SK-N-SH (cell line): ENCODE measurements around the gene EXOC3L1.

Experiments used
- CTCF ChIP-seq: fragments of 200-600 bp; sonication (generic); IDR thresholded peaks from 2 replicates; pipeline ENCODE4 v1.6.1; 2017; ENCODE audit warnings: antibody characterized with exemption, mild to moderate bottlenecking, moderate library complexity
- EP300 ChIP-seq, 2 experiments: IDR thresholded peaks; 2 replicates each; pipeline versions ENCODE4 v1.4.0 to v1.6.1; 2012; ENCODE audit warnings: borderline replicate concordance in 1 of 2, low read depth in 1 of 2, low read length in 1 of 2
- EZH2phosphoT487 ChIP-seq: fragments of 200-600 bp; sonication (generic); IDR thresholded peaks from 2 replicates; pipeline ENCODE4 v1.6.1; 2017; ENCODE audit warnings: low read depth, mixed run types, mild to moderate bottlenecking, antibody characterized with exemption, moderate library complexity, borderline replicate concordance
- FOSL2 ChIP-seq: IDR thresholded peaks from 2 replicates; pipeline ENCODE4 v1.4.0; 2012; ENCODE audit warnings: low read depth, mild to moderate bottlenecking, moderate library complexity, borderline replicate concordance
- FOXM1 ChIP-seq: IDR thresholded peaks from 2 replicates; pipeline ENCODE4 v1.4.0; 2012; ENCODE audit warnings: low read depth, mild to moderate bottlenecking
- GABPA ChIP-seq: IDR thresholded peaks from 2 replicates; pipeline ENCODE4 v1.4.0; 2012; ENCODE audit warnings: low read depth, mild to moderate bottlenecking
- MAX ChIP-seq: IDR thresholded peaks from 2 replicates; pipeline ENCODE4 v1.4.0; 2012; ENCODE audit warnings: low read depth
- MEF2A ChIP-seq: IDR thresholded peaks from 2 replicates; pipeline ENCODE4 v1.4.0; 2012; ENCODE audit warnings: low read depth, borderline replicate concordance
- PBX3 ChIP-seq: IDR thresholded peaks from 2 replicates; pipeline ENCODE4; 2012
- POLR2AphosphoS5 ChIP-seq: IDR thresholded peaks from 2 replicates; pipeline ENCODE4 v1.6.1; 2012; ENCODE audit warnings: low read depth, low read length
- REST ChIP-seq: IDR thresholded peaks from 2 replicates; pipeline ENCODE4 v1.6.1; 2012; ENCODE audit warnings: mild to moderate bottlenecking, low read depth, low read length, moderate library complexity
- SMC3 ChIP-seq: IDR thresholded peaks from 2 replicates; pipeline ENCODE4 v1.6.1; 2012; ENCODE audit warnings: low read depth, low read length, improper control_type of control experiment
- TAF1 ChIP-seq: IDR thresholded peaks from 2 replicates; pipeline ENCODE4 v1.6.1; 2012; ENCODE audit warnings: low read depth, mild to moderate bottlenecking, low read length, moderate library complexity, borderline replicate concordance
- USF1 ChIP-seq: IDR thresholded peaks from 2 replicates; pipeline ENCODE4 v1.4.0; 2012; ENCODE audit warnings: low read depth, borderline replicate concordance

- TF ChIP-seq CTCF (no peak), EZH2phosphoT487 (no peak), REST (no peak), MEF2A (no peak), EP300 (IDR thresholded peaks at IDR 0.05; ENCODE audit: borderline replicate concordance in 1 of 2, low read depth in 1 of 2, low read length in 1 of 2) (no peak), TAF1 (no peak), USF1 (no peak), MAX (no peak), POLR2AphosphoS5 (no peak), FOSL2 (no peak), GABPA (no peak), FOXM1 (no peak), PBX3 (no peak), SMC3 (no peak)
Observed at GRCh38 chr16:67154578-67155294, 35.2 kb downstream of the EXOC3L1 start.
